Dermis blood vessel endothelial cell (primary cell): Measurements from ENCODE around the gene HDAC4. TPM values are rescaled to one million over a fixed set of nuclear protein-coding genes. Genes with fewer than 3 reads are reported as not detected.

Experiments
- DNase-seq: peaks from one replicate; pipeline ENCODE4 v3.0.0; 2010
- total RNA-seq: library from RNA; depleted of rRNA; stranded (reverse); fragments of >200 nt; gene quantifications from 2 replicates; pipeline ENCODE4 v1.2.3, GENCODE V29; 2014

Gene HDAC4
- total RNA-seq, 1 donor from 2014 or later, result 17.4 TPM

DNA sequence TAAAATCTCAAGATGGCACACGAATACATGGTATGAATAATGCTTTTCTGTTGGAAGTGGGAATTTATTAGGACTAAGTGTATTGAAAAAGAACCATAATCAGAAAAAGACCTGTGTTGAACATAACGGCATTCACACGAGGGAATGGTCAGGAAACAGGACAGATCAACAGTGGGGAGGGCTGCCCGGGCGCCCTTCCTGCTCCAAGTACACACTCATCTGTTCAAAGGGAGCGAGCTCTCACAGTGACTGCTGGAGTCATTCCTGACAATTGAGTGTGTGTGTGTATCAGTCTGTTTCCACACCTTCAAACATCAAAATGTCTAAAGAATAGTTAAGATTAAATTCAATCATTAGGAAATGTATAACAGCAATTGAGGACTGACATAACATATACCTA lies 167.2 kb downstream of the HDAC4 start:
- DNase-seq, result peak; percentile 49

DNA sequence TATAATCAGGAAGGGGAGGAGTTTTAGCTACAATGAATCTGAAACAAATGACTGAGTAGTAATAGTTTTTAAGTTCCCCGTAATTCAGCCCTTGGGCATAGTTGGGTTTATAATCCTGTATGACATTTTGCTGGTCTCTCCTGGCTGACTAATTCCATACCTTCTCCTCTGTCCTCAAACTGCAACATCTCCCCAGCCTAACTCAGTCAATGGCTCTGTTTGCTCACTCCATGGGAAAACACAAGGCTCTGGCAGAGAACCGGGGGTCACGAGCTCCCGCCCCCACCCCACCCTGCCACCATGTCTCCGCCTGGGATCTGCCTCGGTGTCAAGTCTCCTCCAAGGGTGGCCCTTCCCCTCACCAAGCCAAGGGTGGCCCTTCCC lies 168.6 kb downstream of the HDAC4 start:
- DNase-seq, result no peak

DNA sequence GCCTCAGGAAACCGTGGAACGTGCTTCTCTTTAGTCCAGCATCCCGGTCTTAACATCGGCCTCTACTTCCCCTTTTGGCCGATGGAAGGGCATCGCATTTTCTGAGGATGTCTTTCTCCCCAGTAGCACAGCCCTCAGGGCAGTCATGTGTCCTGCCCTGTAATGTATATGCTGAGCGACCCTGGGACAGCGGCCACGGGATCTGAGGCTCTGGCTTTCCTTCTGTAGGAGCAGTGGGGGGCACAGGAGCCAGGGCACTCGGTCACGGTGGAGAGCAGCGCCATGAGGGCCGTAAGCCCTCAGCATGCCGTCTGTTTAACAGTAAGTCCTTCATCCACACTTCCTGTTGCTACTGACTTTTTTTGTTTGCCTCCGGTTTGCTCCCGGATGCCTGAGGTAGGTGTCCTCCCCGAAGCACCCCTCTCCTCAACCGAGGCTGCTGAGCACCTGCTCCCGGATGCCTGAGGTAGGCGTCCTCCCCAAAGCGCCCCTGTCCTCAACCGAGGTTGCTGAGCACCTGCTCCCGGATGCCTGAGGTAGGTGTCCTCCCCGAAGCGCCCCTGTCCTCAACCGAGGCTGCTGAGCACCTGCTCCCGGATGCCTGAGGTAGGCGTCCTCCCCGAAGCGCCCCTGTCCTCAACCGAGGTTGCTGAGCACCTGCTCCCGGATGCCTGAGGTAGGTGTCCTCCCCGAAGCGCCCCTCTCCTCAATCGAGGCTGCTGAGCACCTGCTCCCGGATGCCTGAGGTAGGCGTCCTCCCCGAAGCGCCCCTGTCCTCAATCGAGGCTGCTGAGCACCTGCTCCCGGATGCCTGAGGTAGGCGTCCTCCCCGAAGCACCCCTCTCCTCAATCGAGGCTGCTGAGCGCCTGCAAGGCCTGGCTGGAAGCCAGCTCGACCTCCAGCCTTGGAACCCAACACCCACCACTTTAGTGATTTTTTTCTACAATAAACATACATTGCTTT lies 169.3 kb downstream of the HDAC4 start:
- DNase-seq, result no peak

DNA sequence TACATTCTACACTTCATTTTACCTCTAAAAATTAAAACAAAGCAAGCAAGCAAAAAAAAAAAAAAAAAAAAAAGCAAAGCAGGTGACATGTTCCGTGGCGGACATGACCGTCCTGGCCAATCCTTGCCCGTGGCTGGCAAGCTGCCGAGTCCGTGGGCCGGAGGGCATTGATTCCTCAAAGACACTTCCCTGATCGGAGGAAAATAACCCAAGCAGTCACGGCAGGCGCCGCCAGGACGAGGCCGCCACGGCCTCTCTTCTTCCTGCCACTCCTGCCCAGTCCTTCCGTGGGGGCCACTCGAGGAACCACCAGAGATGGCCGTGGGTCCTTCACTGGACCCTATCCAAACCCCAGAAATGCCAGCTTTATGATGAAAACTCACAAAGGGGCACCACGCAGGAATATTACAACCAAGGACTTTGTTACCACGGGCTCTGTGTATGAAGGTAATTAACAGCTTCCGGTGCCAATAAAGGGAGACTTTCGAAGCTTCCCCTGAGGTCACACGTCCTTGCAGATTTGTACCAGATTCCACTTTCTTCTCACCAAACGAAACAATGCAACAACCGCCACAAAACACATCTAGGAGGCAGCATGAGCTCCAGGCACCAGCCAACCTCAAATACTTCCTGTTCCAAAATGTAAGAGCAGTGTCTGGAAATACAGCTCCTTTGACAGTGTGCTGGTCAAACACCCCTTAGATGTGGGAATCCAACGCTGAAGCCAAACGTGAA lies 170.3 kb downstream of the HDAC4 start:
- peak; percentile 49 for DNase-seq

DNA sequence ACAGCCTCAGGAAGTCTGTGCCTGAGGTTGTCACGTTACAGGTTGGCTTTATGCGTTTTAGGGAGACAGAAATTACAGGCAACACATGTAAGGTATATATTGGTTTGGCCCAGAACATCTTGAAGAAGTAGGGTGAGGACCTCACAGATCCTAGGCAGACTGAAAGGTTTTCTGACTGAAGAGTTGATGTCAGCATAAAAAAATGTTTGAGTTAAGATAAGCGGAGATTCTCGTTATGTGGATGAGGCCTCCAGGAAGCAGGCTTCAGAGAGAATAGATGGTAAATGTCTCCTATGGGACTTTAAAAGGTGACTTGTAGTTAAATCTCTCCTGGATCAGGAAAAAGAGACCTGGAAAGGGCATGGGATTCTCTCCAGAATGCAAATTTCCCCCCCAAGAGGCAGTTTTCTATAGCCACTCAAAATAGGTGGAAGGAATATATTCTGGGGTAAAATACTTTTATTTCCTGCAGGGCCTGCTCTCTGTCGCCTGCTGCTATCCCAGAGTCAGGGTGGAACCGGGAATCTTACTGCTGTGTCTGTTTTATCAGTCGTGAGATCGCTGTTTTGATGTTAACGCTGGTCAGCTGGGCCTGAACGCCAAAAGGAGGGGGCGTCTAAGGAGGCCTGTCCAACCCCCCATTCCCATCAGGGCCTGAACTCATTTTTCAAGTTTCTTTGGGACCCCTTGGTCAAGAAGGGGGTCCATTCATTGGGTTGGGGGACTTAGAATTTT lies 171.1 kb downstream of the HDAC4 start:
- no peak for DNase-seq

DNA sequence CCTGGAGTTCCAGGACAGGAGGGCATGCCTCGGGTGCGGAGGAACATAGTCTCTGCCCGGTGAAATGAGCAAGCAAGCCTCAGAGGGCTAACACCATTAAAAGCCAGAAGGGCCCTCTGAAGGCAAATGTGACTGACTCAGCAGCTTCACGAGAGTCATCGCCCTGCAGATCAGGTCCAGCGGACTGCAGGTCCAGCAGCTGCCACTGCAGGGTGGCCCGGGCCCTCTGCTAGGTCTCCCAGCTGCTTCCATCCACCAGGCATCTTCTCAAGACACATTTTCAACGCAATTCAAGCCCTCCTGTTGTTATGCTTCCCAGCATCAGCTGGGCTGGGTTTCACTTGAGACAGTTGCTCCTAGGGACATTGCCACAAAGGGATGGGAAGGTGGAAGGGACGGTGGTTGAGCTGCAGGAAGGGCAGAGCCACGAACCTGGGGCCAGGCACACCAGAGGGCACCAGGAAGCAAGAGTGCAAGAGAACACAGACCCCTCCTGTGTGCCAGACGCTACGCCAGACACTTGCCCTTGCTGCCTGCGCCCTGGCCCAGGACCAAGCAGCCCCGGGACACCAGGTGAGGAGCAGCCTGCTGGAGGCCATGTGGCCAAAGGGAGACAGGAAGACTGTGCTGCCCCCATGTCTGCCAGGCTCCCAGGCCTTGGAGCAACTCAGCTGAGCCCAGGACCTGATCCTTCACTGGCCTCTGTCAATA lies 173.0 kb downstream of the HDAC4 start:
- DNase-seq, result no peak

DNA sequence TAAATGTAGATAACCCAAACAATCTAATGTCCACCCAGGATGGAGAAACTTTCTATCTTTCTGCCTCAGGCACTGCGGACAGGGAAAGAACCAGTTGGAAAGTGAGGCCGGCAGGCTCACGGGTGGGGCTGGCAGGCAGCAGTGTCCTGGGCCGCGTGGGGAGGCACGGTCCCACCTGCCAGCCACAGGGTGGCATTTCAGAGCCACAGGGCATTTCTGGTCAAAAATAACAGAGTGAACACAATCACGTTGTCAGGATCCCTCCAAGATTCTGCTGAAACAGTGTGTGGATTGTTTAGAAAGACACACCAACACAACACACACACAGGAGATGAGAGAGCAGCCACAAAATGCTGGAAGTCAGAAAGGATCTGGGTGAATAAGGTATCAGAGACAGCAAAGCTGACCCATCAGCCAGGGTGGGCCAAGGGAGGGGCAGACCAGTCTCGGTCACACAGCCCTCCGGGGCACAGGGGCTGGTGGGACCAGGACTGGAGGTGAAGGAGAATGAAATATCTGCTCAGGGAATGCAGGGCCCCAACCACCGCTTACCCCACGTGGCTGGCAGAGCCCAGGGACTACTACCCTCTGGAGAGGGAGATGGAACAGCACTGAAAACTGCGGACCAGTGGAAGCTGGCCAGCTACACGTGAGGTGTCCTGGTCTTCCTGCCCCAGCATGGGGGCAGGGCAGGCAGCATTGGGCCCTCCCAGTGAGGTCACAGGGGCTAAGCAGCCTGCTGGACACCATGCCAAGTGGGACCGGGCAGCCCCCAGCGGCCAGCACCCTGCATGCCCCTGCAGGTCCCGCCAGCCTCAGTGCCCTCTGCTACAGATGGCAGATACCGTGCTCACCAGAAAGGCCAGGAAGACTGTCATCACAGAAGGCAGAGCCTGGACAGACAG lies 173.9 kb downstream of the HDAC4 start:
- no peak for DNase-seq

DNA sequence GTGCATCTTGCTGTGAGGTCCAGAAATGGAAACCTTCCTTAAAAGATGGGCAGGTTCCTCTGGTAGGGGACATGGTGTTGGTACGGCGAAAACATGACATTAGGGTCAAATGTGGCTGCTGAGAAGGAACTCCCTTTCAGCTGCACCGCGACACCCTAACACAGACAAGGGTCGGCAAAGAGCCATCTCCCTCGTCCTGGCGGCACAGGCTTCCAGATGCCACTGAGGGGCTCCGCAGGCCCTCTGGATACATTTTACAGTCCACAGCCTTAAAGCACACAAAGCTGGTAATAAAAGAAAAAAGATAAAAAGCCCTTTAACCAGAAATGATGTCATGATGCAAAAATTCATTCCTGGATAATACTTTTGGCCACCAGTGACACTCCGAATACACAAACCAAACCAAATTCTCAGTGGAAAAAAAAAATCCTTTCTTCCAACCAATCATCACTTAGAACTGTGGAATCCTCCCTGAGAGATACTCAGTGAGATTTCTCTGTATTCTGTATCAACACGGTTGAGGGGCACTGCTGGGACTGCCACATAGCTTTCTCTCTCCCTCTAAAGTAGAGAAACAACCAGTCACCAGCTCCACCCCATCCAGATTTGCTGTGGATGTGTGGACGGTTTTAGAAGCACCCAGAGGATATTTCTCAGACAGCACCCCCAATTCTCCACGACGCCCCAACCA lies 174.8 kb downstream of the HDAC4 start:
- no peak for DNase-seq

DNA sequence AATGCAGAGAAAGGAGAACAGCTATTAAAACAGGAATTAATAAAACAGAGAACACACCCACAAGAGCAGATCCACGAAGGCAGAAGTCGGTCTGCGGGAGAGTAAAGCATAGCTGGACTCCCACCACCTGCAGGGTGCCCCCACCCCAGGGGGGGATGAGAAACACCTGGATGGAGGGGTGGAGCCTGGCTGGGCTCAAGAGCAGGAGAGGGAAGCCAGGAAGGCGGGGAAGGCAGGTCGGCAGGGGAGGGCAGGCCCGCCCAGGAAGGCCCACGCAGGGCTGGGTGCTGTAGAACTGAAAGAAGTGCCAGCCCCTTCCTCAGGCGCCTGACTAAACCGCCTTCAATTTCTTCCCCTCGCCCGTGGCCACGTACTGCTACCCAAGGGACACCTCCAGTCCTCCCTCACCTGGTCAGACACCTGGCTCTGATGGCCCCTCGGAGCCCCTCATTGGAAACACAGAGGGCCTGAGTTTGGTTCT lies 175.4 kb downstream of the HDAC4 start:
- DNase-seq, result no peak

DNA sequence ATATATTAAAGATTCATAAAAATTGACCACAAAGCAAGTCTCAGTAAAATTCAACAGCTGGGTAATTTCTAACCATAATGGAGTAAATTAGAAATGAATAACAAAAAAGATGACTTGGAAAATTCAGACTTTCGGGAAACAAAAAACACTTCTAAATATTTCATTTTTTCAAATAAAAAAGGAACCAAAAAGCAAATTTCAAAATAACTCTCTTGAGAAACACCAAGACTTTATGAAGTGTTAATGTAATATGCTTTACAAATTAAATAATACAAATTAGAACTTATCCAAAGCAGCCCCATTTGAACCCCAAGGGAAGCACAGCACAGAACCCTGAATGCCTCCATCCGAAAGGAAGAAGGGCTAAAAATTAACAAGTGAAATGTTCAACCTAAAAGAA lies 175.9 kb downstream of the HDAC4 start:
- no peak for DNase-seq

DNA sequence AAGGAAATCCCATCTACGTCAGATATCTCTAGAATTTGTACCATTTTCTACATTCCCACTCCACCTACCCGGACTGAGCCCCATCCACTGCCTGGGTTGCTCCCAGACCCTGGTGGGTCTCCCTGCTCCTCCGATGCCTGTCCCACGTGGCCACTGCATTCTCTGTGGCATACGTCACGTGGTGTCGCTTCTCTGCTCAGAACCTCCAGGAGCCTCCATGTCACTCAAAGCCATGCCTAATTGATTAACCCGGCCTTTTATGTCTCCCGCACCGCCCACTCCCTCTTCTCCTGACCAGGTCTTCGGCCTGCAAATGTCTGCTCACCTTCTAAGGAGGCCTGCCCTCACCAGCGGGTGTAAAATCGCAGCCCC lies 176.6 kb downstream of the HDAC4 start:
- no peak for DNase-seq

DNA sequence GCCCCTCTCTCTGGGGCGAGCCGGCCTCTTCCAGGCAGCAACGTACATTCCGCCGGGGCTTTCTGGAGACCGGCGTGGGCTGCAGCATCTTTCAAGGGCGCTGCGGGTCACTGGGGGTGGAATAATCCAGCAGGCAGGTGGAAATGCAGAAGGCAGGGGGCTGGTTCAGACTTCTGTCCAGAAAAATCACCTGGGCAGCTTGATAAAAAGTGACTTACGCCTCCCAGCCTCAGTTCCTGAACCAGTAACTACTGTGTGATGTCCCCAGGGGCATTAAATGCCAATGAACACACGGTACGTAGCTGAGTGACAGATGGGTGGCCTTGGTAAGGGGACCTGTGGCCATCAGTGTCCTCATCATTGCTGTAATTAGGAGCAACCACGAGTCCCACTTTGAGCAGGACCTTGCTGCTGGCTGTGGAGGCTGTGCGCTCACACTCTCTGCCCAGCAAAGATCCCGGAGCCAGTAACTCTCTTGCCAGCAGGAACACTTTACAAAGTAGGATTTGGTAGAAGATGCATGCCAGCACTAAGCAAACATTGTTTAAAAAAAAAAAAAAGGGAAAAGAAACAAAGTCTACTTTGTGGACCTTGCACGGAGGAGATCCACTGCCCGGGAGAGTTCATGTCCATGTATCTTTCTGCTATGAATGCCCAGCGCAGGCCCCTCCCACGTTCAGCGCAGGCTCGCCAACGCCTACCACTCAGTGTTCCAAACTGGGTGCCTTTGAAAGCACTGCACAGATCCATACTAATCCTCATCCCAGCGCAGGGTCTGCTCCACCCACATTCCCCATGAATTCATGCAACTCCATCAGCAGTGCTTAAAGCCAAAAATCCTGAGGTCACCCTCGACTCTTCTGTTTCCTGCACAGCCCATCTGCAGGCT lies 177.3 kb downstream of the HDAC4 start:
- DNase-seq, result no peak

DNA sequence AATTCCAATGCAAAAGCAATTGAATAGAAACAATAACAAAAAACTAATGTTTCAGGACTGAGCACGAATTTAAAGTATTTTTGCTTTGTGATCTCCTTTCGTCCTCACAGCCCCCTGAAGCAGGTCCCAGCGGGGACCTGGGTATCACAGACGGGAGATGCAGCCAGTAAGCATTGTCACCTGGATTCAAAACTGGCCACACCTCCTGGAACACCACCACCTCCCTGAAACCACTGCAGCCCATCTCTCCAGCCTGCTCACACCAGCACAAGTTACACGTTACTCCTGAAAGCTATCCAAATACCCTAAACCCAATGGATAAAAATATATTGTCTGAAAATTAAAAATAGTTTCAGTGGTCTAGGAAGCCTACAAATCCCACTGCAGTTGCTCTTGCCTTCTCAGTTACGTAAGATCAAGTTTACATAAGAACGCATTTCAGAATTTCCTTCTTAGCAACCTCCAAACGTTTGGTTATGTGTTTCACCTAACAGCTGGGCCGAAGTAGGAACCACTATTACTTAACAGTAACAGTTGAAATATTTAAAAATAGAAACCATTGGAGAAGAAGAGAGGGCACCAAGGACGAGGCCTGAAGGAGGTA lies 178.0 kb downstream of the HDAC4 start:
- no peak for DNase-seq

DNA sequence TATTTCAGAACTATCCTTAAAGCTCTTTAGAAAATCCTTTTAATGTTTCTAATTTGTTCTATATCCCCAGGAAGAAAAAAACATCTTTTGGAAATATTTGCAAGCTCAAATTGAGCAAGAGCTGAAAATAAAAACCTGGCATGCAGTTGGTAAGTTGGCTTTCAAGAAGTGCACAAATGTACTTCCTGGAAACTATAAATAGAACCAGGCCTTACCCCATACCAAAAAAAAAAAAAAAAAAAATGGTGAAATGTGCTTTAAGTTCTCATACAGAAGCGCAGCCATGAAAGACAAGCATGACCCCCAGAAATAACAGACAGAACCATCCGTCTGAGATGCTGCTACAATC lies 178.5 kb downstream of the HDAC4 start:
- DNase-seq, result no peak

DNA sequence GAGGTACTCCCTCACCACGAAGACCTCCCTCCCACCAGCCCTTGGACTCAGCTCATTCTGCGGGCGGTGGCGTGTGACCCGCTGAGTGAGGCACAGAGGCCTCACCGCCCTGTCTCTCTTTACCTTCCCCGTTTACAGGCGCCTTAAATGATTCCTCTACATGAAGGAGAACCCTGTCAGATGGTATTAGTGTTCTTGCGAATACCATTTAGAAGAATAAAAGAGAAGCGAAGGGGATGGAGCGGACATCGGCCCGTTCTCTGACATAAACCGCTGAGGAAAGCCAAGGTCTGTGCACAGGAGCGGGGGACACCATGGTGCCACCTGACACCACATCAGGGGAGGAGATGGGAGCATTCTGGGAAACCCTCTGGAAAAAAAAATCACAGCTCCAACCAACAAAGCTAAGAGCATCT lies 179.8 kb downstream of the HDAC4 start:
- DNase-seq, result no peak

DNA sequence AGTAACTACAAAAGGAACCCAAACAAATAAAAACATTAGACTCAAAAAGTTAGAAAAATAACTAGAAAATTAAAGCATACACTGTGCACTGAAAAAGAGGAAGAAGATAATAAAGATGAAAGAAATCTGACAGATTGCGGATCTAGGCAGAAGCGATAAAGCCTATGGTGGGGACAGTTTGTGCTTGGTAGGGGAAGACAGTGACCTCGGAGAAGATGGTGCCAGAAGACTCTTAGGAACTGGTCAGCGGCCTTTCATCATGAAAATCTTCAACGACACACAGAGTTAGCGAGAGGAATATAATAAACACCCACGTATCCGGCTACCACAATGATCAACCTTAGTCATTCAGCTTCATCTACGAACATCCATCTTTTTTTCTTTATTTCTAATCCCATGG lies 180.5 kb downstream of the HDAC4 start:
- no peak for DNase-seq

DNA sequence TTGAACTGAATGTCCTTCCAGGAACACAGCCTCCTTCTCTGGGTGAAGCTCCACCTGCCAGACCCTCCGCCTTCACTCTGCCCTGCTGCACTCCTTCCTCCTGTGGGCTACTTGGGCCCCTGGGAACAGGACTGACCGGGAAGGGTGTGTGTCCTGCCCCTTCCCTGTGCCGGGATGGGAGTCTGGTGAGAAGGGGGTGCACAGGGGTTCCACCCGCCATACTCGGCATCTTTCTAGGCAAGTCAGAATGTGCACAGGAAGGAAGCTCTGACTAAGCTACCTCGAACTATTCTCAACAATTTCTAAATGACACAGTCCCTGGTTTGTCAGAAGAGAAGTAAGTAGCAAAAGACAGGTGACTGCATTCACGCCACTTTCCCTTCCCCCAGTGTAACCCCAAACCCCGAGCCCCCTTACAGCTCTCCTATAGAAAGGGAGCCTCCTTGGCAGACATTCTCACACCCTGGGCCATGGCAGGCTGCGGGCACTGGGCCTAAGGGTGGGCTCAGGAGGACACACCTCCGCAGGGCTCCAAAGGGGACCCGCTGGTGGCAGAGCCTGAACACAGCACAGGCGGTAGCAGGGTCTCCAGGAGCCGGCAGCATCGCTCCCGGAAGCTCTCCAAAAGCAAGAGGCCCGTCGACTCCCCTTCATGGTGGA lies 184.1 kb downstream of the HDAC4 start:
- peak; percentile 39 for DNase-seq

DNA sequence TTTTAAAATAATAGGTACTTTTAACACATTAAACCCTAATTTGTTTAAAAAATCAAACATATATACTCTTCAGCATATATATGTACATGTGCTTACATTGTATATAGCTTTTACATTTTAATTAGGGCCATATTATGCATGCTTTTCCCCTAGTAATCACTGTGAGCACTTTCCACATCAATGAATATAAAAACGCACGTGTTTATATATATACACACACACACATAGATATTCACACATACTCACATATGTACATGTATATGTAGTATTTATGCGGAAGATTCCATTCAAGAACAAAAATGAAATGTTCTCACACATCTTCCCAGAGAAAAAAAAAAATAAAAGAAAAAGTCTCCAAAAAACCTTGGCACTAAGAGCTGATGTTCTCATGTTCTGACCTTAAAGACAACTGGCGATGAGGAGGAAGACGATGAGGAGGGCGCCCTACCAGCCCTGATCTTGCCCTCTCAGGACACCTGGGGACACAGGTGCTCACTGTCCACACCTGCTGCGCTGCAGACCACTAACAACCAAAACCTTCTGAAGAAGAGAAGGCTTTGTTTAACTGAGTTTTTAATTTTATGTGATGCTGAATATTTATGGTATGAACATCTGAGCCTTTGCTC lies 184.7 kb downstream of the HDAC4 start:
- DNase-seq, result no peak
